Measurements from ENCODE around the gene ACSM2B.
"Not testable (repeated sequence)": the region's sequence is repeated elsewhere in the genome, so short reads cannot be mapped to it uniquely, and the experiment has no call there.

The ACSM2B gene

GRCh38 chr16:20610892-20611349 is 34.8 kb upstream of the ACSM2B start:
- Mint-ChIP-seq H3K4me1 (no peaks in the 10 kb centered on the region), H3K27ac (no peak overlapping the region), H3K9me3 (no peaks in the 10 kb centered on the region), H3K36me3 (no peaks in the 10 kb centered on the region), H3K4me3 (no peak overlapping the region)
- no peak for DNase-seq (ENCODE audit: low spot score in 2 of 2)
- no peak for ATAC-seq

GRCh38 chr16:20610211-20610891 is 34.2 kb upstream of the ACSM2B start:
- Mint-ChIP-seq H3K27ac (no peak overlapping the region), H3K4me1 (no peaks in the 10 kb centered on the region), H3K9me3 (no peaks in the 10 kb centered on the region), H3K4me3 (no peak overlapping the region), H3K36me3 (no peaks in the 10 kb centered on the region)
- DNase-seq (ENCODE audit: low spot score in 2 of 2) = no peak
- ATAC-seq = no peak

GRCh38 chr16:20602205-20602604 is 26.0 kb upstream of the ACSM2B start:
- not testable (repeated sequence) for H3K9me3 Mint-ChIP-seq; H3K27ac Mint-ChIP-seq; H3K4me3 Mint-ChIP-seq; ATAC-seq; DNase-seq (ENCODE audit: low spot score in 2 of 2); H3K36me3 Mint-ChIP-seq; H3K4me1 Mint-ChIP-seq

- ATAC-seq; H3K27ac Mint-ChIP-seq; H3K36me3 Mint-ChIP-seq; H3K4me1 Mint-ChIP-seq; DNase-seq (ENCODE audit: low spot score in 2 of 2); H3K9me3 Mint-ChIP-seq; H3K4me3 Mint-ChIP-seq: not testable (repeated sequence)
These were observed 23.3 kb upstream of the ACSM2B start for GRCh38 chr16:20599475-20599874.

GRCh38 chr16:20598832-20599469 is 22.8 kb upstream of the ACSM2B start:
- Mint-ChIP-seq H3K9me3 (peaks cover 4% of the 10 kb centered on the region), H3K36me3 (no peaks in the 10 kb centered on the region), H3K27ac (no peak overlapping the region), H3K4me3 (no peak overlapping the region), H3K4me1 (no peaks in the 10 kb centered on the region)
- DNase-seq (ENCODE audit: low spot score in 2 of 2) = no peak
- ATAC-seq = no peak

- H3K36me3 Mint-ChIP-seq; H3K27ac Mint-ChIP-seq; ATAC-seq; H3K4me1 Mint-ChIP-seq; H3K4me3 Mint-ChIP-seq; DNase-seq (ENCODE audit: low spot score in 2 of 2); H3K9me3 Mint-ChIP-seq: not testable (repeated sequence)
These were observed 19.5 kb upstream of the ACSM2B start for GRCh38 chr16:20595694-20596093.

- not testable (repeated sequence) for ATAC-seq; DNase-seq (ENCODE audit: low spot score in 2 of 2); H3K9me3 Mint-ChIP-seq; H3K4me1 Mint-ChIP-seq; H3K36me3 Mint-ChIP-seq; H3K27ac Mint-ChIP-seq; H3K4me3 Mint-ChIP-seq
These were observed 18.9 kb upstream of the ACSM2B start for GRCh38 chr16:20595068-20595467.

GRCh38 chr16:20592780-20593179 is 16.6 kb upstream of the ACSM2B start:
- H3K9me3 Mint-ChIP-seq; H3K36me3 Mint-ChIP-seq; ATAC-seq; H3K4me3 Mint-ChIP-seq; H3K27ac Mint-ChIP-seq; DNase-seq (ENCODE audit: low spot score in 2 of 2); H3K4me1 Mint-ChIP-seq: not testable (repeated sequence)

GRCh38 chr16:20589486-20589885 is 13.3 kb upstream of the ACSM2B start:
- H3K36me3 Mint-ChIP-seq; ATAC-seq; H3K4me1 Mint-ChIP-seq; H3K27ac Mint-ChIP-seq; H3K4me3 Mint-ChIP-seq; H3K9me3 Mint-ChIP-seq; DNase-seq (ENCODE audit: low spot score in 2 of 2): not testable (repeated sequence)

- H3K27ac Mint-ChIP-seq; H3K36me3 Mint-ChIP-seq; H3K4me1 Mint-ChIP-seq; ATAC-seq; H3K4me3 Mint-ChIP-seq; H3K9me3 Mint-ChIP-seq; DNase-seq (ENCODE audit: low spot score in 2 of 2): not testable (repeated sequence)
These were observed 11.5 kb upstream of the ACSM2B start for GRCh38 chr16:20587645-20588074.

GRCh38 chr16:20586716-20587115 is 10.5 kb upstream of the ACSM2B start:
- ATAC-seq; H3K9me3 Mint-ChIP-seq; DNase-seq (ENCODE audit: low spot score in 2 of 2); H3K27ac Mint-ChIP-seq; H3K4me1 Mint-ChIP-seq; H3K36me3 Mint-ChIP-seq; H3K4me3 Mint-ChIP-seq: not testable (repeated sequence)

- H3K9me3 Mint-ChIP-seq; H3K36me3 Mint-ChIP-seq; H3K27ac Mint-ChIP-seq; ATAC-seq; DNase-seq (ENCODE audit: low spot score in 2 of 2); H3K4me1 Mint-ChIP-seq; H3K4me3 Mint-ChIP-seq: not testable (repeated sequence)
These were observed 9.9 kb upstream of the ACSM2B start for GRCh38 chr16:20586112-20586511.

GRCh38 chr16:20580487-20581259 is 4.5 kb upstream of the ACSM2B start:
- not testable (repeated sequence) for H3K9me3 Mint-ChIP-seq; H3K36me3 Mint-ChIP-seq; ATAC-seq; DNase-seq (ENCODE audit: low spot score in 2 of 2); H3K4me1 Mint-ChIP-seq; H3K27ac Mint-ChIP-seq; H3K4me3 Mint-ChIP-seq

- not testable (repeated sequence) for H3K27ac Mint-ChIP-seq; H3K4me3 Mint-ChIP-seq; ATAC-seq; H3K9me3 Mint-ChIP-seq; H3K36me3 Mint-ChIP-seq; DNase-seq (ENCODE audit: low spot score in 2 of 2); H3K4me1 Mint-ChIP-seq
These were observed 1.9 kb upstream of the ACSM2B start for GRCh38 chr16:20578091-20578490.

GRCh38 chr16:20569117-20569651 is 7.0 kb downstream of the ACSM2B start:
- H3K4me3 Mint-ChIP-seq; H3K9me3 Mint-ChIP-seq; ATAC-seq; H3K27ac Mint-ChIP-seq; H3K4me1 Mint-ChIP-seq; H3K36me3 Mint-ChIP-seq; DNase-seq (ENCODE audit: low spot score in 2 of 2): not testable (repeated sequence)

All from stimulated activated effector memory CD8-positive, alpha-beta T cell treated with anti-CD3 and anti-CD28 coated beads, Interleukin-12 subunit alpha, Interleukin-12 subunit beta, amount 100 ng/mL, for 72 hours (primary cell).